Measurements from ENCODE around the gene GATB.

- TF ChIP-seq POLR2AphosphoS5 (IDR thresholded peaks at IDR 0.05; ENCODE audit: borderline replicate concordance, low read depth, low read length): no peak
- TF ChIP-seq EZH2 (IDR thresholded peaks at IDR 0.05): no peak
These were observed 20.2 kb upstream of the GATB start for GRCh38 chr4:151781026-151781425.
